ENCODE data around the gene PTPRE.

PTPRE gene

GRCh38 chr10:128122931-128123330 is 216.0 kb downstream of the PTPRE start:
- H3K27me3 Mint-ChIP-seq (ENCODE audit: low read depth): no peaks in the 10 kb centered on the region
- H3K36me3 Mint-ChIP-seq (ENCODE audit: low read depth): peaks cover 63% of the 10 kb centered on the region
- no peaks in the 10 kb centered on the region for H3K9me3 Mint-ChIP-seq
- H3K27ac Mint-ChIP-seq: peak overlapping the region; percentile 56
- peak overlapping the region; percentile 97 for H3K4me3 Mint-ChIP-seq
- H3K4me1 Mint-ChIP-seq (ENCODE audit: low read depth): peaks cover 62% of the 10 kb centered on the region
- DNase-seq (ENCODE audit: low spot score): no peak

- Mint-ChIP-seq H3K9me3 (no peaks in the 10 kb centered on the region), H3K36me3 (ENCODE audit: low read depth) (peaks cover 56% of the 10 kb centered on the region), H3K4me3 (peak overlapping the region; percentile 97), H3K27me3 (ENCODE audit: low read depth) (no peaks in the 10 kb centered on the region), H3K4me1 (ENCODE audit: low read depth) (peaks cover 60% of the 10 kb centered on the region), H3K27ac (peak overlapping the region; percentile 95)
- no peak for DNase-seq (ENCODE audit: low spot score)
Measured at GRCh38 chr10:128123846-128124245, 216.9 kb downstream of the PTPRE start.

GRCh38 chr10:128124813-128125403 is 218.0 kb downstream of the PTPRE start:
- Mint-ChIP-seq H3K4me3 (peak overlapping the region; percentile 97), H3K9me3 (no peaks in the 10 kb centered on the region), H3K36me3 (ENCODE audit: low read depth) (peaks cover 49% of the 10 kb centered on the region), H3K4me1 (ENCODE audit: low read depth) (peaks cover 53% of the 10 kb centered on the region), H3K27me3 (ENCODE audit: low read depth) (no peaks in the 10 kb centered on the region), H3K27ac (peak overlapping the region; percentile 95)
- no peak for DNase-seq (ENCODE audit: low spot score)

GRCh38 chr10:128125416-128125943 is 218.6 kb downstream of the PTPRE start:
- H3K4me1 Mint-ChIP-seq (ENCODE audit: low read depth): peaks cover 49% of the 10 kb centered on the region
- peak overlapping the region; percentile 97 for H3K4me3 Mint-ChIP-seq
- DNase-seq (ENCODE audit: low spot score): peak; percentile 23
- H3K27me3 Mint-ChIP-seq (ENCODE audit: low read depth): no peaks in the 10 kb centered on the region
- H3K9me3 Mint-ChIP-seq: no peaks in the 10 kb centered on the region
- H3K27ac Mint-ChIP-seq: peak overlapping the region; percentile 95
- peaks cover 44% of the 10 kb centered on the region for H3K36me3 Mint-ChIP-seq (ENCODE audit: low read depth)

- Mint-ChIP-seq H3K36me3 (ENCODE audit: low read depth) (peaks cover 38% of the 10 kb centered on the region), H3K27ac (peak within 1 kb of the TSS; percentile 95), H3K27me3 (ENCODE audit: low read depth) (peaks cover 2% of the 10 kb centered on the region), H3K4me3 (peak within 1 kb of the TSS; percentile 97), H3K4me1 (ENCODE audit: low read depth) (peaks cover 43% of the 10 kb centered on the region), H3K9me3 (no peaks in the 10 kb centered on the region)
- peak; percentile 91 for DNase-seq (ENCODE audit: low spot score)
Measured at GRCh38 chr10:128125944-128126764, 219.3 kb downstream of the PTPRE start, which contains the start of gene MKI67. TSS of gene MKI67 (minus strand) at chr10:128126423. CDS start at chr10:128125667, 756 bp downstream.

GRCh38 chr10:128128582-128128981 is 221.7 kb downstream of the PTPRE start:
- Mint-ChIP-seq H3K4me3 (no peak overlapping the region), H3K27ac (no peak overlapping the region), H3K9me3 (no peaks in the 10 kb centered on the region), H3K36me3 (ENCODE audit: low read depth) (peaks cover 20% of the 10 kb centered on the region), H3K27me3 (ENCODE audit: low read depth) (peaks cover 9% of the 10 kb centered on the region), H3K4me1 (ENCODE audit: low read depth) (peaks cover 24% of the 10 kb centered on the region)
- no peak for DNase-seq (ENCODE audit: low spot score)

GRCh38 chr10:128130051-128130450 is 223.1 kb downstream of the PTPRE start:
- peaks cover 5% of the 10 kb centered on the region for H3K36me3 Mint-ChIP-seq (ENCODE audit: low read depth)
- peaks cover 17% of the 10 kb centered on the region for H3K27me3 Mint-ChIP-seq (ENCODE audit: low read depth)
- no peak overlapping the region for H3K4me3 Mint-ChIP-seq
- H3K4me1 Mint-ChIP-seq (ENCODE audit: low read depth): peaks cover 12% of the 10 kb centered on the region
- no peaks in the 10 kb centered on the region for H3K9me3 Mint-ChIP-seq
- no peak overlapping the region for H3K27ac Mint-ChIP-seq
- no peak for DNase-seq (ENCODE audit: low spot score)

Measured in T-helper 2 cell treated with Interferon-gamma antibody and Interleukin-4, amounts not matched to agents 5 μg/mL and 100 μg/mL, for 36 hours (primary cell).